Osteocyte (in vitro differentiated cells): ENCODE measurements around the gene ACOX1. TPM values are rescaled to one million over a fixed set of nuclear protein-coding genes. Genes with fewer than 3 reads are reported as not detected.

ENCODE experiments used
- DNase-seq: peaks from one replicate; pipeline ENCODE4 v3.0.0; 2021; ENCODE audit warnings: mixed read lengths; ENCODE audit not compliant: unreplicated experiment; ENCODE audit errors: extremely low spot score
- H3K27ac Mint-ChIP-seq: one replicate; pipeline ENCODE4 v1.8.0; 2021; ENCODE audit warnings: mild to moderate bottlenecking, mixed read lengths; ENCODE audit not compliant: unreplicated experiment
- H3K27me3 Mint-ChIP-seq: one replicate; pipeline ENCODE4 v1.8.0; 2021; ENCODE audit warnings: mixed read lengths; ENCODE audit not compliant: unreplicated experiment
- H3K36me3 Mint-ChIP-seq: one replicate; pipeline ENCODE4 v1.8.0; 2021; ENCODE audit warnings: mixed read lengths; ENCODE audit not compliant: unreplicated experiment
- H3K4me1 Mint-ChIP-seq: one replicate; pipeline ENCODE4 v1.8.0; 2021; ENCODE audit warnings: mixed read lengths; ENCODE audit not compliant: unreplicated experiment
- H3K4me3 Mint-ChIP-seq: one replicate; pipeline ENCODE4 v1.8.0; 2021; ENCODE audit warnings: mild to moderate bottlenecking, moderate library complexity, mixed read lengths; ENCODE audit not compliant: unreplicated experiment
- H3K9me3 Mint-ChIP-seq: one replicate; pipeline ENCODE4 v1.8.0; 2021; ENCODE audit warnings: mixed read lengths; ENCODE audit not compliant: unreplicated experiment
- total RNA-seq: library from RNA; stranded (reverse); gene quantifications from 2 replicates; pipeline ENCODE4 v1.2.1, GENCODE V29; 2021
- TF ChIP-seq, protein P1 (sequence below): fragments of 200-600 bp; sonication (generic); IDR thresholded peaks from 2 replicates; pipeline ENCODE4 v1.5.0; 2021; ENCODE audit warnings: antibody characterized with exemption, mild to moderate bottlenecking, moderate library complexity

ACOX1 gene
- total RNA-seq, 1 donor from 2014 or later = 48.0 TPM

GRCh38 chr17:75910699-75911098 is 68.3 kb downstream of the ACOX1 start:
- peaks cover 1% of the 10 kb centered on the region for H3K4me1 Mint-ChIP-seq
- DNase-seq = no peak
- H3K4me3 Mint-ChIP-seq = no peak overlapping the region
- no peaks in the 10 kb centered on the region for H3K27me3 Mint-ChIP-seq
- H3K36me3 Mint-ChIP-seq = no peaks in the 10 kb centered on the region
- no peak overlapping the region for H3K27ac Mint-ChIP-seq
- H3K9me3 Mint-ChIP-seq = no peaks in the 10 kb centered on the region
- TF ChIP-seq, protein P1, sequence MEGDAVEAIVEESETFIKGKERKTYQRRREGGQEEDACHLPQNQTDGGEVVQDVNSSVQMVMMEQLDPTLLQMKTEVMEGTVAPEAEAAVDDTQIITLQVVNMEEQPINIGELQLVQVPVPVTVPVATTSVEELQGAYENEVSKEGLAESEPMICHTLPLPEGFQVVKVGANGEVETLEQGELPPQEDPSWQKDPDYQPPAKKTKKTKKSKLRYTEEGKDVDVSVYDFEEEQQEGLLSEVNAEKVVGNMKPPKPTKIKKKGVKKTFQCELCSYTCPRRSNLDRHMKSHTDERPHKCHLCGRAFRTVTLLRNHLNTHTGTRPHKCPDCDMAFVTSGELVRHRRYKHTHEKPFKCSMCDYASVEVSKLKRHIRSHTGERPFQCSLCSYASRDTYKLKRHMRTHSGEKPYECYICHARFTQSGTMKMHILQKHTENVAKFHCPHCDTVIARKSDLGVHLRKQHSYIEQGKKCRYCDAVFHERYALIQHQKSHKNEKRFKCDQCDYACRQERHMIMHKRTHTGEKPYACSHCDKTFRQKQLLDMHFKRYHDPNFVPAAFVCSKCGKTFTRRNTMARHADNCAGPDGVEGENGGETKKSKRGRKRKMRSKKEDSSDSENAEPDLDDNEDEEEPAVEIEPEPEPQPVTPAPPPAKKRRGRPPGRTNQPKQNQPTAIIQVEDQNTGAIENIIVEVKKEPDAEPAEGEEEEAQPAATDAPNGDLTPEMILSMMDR = no peak

DNA sequence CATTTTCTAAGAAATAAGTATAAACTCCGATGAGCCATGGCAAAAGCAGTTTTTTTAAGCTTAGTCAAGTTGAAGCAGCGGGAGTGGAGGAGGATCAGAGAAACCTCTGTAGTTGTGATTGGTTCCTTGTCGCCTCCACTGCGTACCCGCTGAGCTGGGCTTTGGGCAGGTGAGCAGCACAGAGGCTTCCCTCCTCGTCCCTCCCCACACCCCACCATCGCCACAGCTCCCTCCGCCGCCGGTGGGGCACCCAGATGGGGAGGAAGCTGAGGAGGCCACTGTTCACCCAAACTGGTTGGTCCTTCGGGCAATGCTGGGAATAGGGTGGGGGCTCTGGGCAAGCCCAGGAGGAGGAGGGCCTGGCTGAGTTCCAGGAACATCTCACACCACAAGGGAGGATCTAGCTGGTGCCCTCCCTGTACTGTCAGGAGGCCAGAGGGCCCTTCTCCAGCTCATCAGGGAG is 69.1 kb downstream of the ACOX1 start:
- no peak overlapping the region for H3K4me3 Mint-ChIP-seq

GRCh38 chr17:75909051-75909811 is 69.7 kb downstream of the ACOX1 start:
- Mint-ChIP-seq H3K4me1 (peaks cover 5% of the 10 kb centered on the region), H3K36me3 (no peaks in the 10 kb centered on the region), H3K9me3 (no peaks in the 10 kb centered on the region), H3K27ac (no peak overlapping the region), H3K27me3 (no peaks in the 10 kb centered on the region), H3K4me3 (no peak overlapping the region)
- TF ChIP-seq, protein P1 = no peak
- DNase-seq = no peak

More for the DNA sequence above, 69.1 kb downstream of the ACOX1 start:
- Mint-ChIP-seq H3K4me1 (peaks cover 5% of the 10 kb centered on the region), H3K27ac (no peak overlapping the region), H3K27me3 (no peaks in the 10 kb centered on the region), H3K36me3 (no peaks in the 10 kb centered on the region), H3K9me3 (no peaks in the 10 kb centered on the region)
- TF ChIP-seq, protein P1 = no peak
- DNase-seq = no peak

DNA sequence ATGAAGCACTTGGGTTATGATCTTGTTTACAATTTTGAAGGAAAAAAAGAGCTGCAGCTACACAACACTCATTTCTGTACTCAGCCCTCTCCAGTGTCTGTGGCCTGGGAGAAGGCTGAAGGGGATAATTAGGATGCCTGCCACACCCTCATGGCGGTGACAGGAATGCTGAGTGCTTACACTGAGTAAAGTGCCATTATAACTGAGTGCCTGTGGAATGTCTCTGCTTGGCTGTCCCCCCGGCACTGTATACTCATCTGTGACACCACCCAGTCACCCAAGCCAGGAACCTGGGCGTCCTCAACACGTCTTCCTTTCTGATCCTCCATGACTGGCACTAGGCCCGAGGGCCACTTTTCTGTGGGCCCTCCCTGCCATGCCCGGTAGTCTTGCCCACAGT is 70.8 kb downstream of the ACOX1 start:
- Mint-ChIP-seq H3K4me3 (no peak overlapping the region), H3K27ac (no peak overlapping the region), H3K36me3 (no peaks in the 10 kb centered on the region), H3K4me1 (peaks cover 9% of the 10 kb centered on the region), H3K9me3 (no peaks in the 10 kb centered on the region), H3K27me3 (no peaks in the 10 kb centered on the region)
- no peak for DNase-seq
- TF ChIP-seq, protein P1 = no peak

DNA sequence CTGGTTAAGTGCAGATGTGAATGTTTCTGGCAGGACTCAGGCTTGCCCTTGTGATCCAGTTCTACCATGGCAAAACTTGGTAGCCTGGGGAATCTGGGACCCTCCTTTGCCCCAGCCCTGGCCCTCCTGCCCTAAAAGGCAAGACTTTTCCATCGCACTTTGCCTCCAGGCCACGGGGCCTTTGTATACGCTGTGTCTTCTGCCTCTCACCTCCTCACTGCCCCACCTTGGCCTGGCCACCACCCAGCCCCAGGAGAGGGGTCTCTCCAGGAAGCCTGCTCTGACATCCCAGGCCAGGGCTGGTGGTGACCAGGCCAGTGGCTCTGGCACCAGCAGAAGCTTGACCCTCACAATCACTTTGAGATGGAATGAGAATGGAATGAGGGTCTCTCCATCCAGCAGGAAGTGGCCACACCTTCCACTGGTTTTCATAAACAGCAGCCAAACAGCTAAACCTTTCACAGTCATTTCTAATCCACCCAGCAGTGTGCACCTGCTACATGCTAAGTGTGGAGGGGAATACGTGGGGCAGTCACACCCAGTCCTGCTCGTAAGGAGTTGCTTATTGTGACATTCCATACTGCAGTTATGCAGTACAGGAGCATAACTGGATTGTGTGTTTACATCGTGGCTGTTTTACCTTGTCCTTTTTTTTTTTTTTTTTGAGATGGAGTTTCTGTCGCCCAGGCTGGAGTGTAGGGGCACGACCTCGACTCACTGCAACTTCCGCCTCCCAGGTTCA is 72.7 kb downstream of the ACOX1 start:
- H3K27ac Mint-ChIP-seq = peak overlapping the region; percentile 59
- no peak for DNase-seq
- peaks cover 9% of the 10 kb centered on the region for H3K4me1 Mint-ChIP-seq
- TF ChIP-seq, protein P1 = no peak
- no peaks in the 10 kb centered on the region for H3K9me3 Mint-ChIP-seq
- H3K27me3 Mint-ChIP-seq = no peaks in the 10 kb centered on the region
- H3K4me3 Mint-ChIP-seq = peak overlapping the region; percentile 35
- H3K36me3 Mint-ChIP-seq = peaks cover 5% of the 10 kb centered on the region
